GM13977 (cell line): ENCODE data around the gene MAMDC2.
"Not testable (repeated sequence)": the region's sequence is repeated elsewhere in the genome, so short reads cannot be mapped to it uniquely, and the experiment has no call there.

Experiments used
- DNase-seq: peaks from one replicate; pipeline ENCODE4 v3.0.0; 2012; ENCODE audit warnings: low spot score
- in situ Hi-C: fragments of 300-500 bp; cut with MboI; formaldehyde crosslinking; loops from one replicate; pipeline ENCODE4 v1.12.0; 2022; ENCODE audit warnings: low sequenced_read_pairs, low pct_unique_long_range_greater_than_20kb, mixed read lengths, inconsistent platforms; ENCODE audit not compliant: unreplicated experiment
- TF ChIP-seq, protein P1 (sequence below): IDR thresholded peaks from 2 replicates; pipeline ENCODE4 v1.5.1; 2012; ENCODE audit warnings: mild to moderate bottlenecking, control low read depth; ENCODE audit not compliant: insufficient read depth; ENCODE audit errors: extremely low read depth, missing control alignments

Gene MAMDC2

DNA sequence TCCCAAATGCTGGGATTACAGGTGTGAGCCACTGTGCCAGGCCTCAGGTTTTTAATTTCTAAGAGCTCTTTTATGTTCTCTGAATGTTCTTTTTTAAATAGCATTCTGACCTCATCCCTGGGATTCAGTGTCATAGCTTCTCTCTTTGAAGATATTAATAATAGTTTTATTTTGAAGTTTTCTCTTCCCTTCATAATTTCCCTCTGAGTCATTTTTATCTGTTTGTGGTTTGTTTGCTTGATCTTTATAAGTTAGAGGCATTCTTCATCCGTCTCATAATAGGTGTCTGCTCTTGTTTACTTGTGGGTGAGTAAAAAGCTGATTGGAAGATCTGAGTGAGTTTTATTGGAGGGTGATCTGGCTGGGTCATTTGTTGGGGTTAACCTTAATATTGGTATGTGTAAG, 12.5 kb upstream of the MAMDC2 start:
- TF ChIP-seq, protein P1, sequence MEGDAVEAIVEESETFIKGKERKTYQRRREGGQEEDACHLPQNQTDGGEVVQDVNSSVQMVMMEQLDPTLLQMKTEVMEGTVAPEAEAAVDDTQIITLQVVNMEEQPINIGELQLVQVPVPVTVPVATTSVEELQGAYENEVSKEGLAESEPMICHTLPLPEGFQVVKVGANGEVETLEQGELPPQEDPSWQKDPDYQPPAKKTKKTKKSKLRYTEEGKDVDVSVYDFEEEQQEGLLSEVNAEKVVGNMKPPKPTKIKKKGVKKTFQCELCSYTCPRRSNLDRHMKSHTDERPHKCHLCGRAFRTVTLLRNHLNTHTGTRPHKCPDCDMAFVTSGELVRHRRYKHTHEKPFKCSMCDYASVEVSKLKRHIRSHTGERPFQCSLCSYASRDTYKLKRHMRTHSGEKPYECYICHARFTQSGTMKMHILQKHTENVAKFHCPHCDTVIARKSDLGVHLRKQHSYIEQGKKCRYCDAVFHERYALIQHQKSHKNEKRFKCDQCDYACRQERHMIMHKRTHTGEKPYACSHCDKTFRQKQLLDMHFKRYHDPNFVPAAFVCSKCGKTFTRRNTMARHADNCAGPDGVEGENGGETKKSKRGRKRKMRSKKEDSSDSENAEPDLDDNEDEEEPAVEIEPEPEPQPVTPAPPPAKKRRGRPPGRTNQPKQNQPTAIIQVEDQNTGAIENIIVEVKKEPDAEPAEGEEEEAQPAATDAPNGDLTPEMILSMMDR: no peak
- in situ Hi-C loops: no loop called here
- DNase-seq: no peak

DNA sequence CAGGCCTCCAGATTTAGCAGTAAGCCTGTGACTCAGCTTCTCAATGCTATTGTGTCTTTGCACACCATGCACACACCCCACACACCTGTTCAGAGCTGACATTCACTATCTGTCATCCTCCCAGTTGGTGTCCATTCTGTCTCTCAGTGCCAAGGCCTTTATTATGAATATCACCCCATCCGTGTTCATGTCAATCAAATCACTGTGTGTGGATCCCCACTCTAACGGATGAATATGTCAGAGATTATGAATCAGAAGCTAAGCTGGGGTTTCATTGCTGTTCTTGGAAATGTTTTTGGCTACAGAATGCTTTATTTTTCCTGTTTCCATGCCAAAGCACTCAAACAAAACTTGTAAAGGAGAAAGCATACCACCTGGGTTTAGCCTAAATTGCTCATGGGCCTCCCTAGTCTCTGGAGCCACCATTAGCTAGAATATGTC, 9.4 kb upstream of the MAMDC2 start:
- TF ChIP-seq, protein P1: no peak
- no peak for DNase-seq
- in situ Hi-C loops: no loop called here

DNA sequence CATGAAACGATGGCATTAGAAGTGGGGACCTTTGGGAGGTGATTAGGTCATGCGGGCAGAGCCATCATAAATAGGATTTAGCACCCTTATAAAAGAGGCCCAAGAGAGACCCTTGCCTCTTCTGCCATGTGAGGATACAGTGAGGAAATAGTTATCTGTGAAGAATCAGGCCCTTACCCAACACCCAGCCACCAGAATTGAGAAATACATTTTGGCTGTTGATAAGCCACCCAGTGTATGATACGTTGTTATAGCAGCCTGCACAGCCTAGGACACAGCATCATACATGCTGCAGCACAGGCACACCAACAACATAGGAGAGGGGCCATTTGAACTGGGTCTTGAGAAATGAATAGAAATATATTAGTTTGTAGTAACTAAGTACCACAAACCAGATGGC, 8.0 kb upstream of the MAMDC2 start:
- no peak for DNase-seq
- TF ChIP-seq, protein P1: no peak
- in situ Hi-C loops: no loop called here

DNA sequence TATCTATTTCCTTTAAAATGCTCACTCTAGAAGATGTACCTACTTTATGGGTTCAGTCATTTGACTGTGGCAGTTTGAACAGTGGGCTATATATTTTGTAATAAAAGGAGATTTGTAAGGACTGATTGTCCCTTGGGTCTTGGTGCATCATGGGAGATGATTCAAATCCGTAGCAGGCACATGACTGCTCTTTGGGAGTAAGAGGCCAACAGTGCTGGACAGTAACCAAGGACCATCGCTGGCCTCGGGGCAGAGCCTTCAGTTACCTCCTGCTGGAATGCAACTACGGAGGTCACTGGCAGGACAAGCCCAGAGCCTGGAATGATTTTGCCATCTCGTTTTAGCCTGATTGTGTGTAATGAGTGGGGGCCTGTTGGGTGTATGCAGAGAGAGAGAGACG, 7.0 kb upstream of the MAMDC2 start:
- in situ Hi-C loops: no loop called here
- TF ChIP-seq, protein P1: no peak
- no peak for DNase-seq

DNA sequence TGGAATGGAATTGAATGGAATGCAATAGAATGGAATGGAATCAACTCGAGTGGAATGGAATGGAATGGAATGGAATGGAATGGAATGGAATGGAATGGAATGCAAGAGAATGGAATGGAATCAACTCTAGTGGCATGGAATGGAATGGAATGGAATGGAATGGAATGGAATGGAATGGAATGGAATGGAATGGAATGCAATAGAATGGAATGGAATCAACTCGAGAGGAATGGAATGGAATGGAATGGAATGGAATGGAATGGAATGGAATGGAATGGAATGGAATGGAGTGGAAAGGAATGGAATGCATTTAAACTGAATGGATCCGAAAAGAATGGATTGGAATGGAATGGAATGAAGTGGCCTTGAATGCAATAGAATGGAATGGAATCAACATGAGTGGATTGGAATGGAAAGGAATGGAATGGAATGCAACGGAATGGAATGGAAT, 5.5 kb upstream of the MAMDC2 start:
- in situ Hi-C loops: not testable (repeated sequence)

DNA sequence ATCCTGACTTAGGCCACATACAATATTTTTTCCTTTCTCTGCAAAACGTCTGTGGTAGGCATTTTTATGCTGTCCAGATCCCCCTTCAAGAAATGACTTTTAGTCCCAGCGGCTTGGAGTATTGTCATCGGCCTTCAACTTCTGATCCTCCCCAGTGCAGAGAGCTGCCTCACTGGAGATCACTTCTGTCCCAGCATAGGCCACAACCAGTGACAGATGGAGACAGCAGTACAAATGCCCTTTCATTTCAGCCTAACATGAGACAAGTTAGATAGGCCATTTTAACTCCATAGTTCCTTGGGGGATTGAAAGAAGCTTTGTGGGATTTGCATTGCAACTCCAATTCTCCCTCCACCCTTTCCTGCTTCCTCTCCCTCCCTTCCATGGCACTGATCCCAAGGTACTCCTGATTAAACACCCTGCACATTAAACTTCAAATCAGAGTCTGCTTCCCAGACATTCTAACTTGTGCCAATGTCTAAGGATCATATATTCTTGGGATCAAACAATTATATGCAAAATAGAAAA, 3.2 kb upstream of the MAMDC2 start:
- TF ChIP-seq, protein P1: no peak
- DNase-seq: no peak
- in situ Hi-C loops: no loop called here

More for the DNA sequence above, 5.5 kb upstream of the MAMDC2 start:
- DNase-seq: not testable (repeated sequence)

DNA sequence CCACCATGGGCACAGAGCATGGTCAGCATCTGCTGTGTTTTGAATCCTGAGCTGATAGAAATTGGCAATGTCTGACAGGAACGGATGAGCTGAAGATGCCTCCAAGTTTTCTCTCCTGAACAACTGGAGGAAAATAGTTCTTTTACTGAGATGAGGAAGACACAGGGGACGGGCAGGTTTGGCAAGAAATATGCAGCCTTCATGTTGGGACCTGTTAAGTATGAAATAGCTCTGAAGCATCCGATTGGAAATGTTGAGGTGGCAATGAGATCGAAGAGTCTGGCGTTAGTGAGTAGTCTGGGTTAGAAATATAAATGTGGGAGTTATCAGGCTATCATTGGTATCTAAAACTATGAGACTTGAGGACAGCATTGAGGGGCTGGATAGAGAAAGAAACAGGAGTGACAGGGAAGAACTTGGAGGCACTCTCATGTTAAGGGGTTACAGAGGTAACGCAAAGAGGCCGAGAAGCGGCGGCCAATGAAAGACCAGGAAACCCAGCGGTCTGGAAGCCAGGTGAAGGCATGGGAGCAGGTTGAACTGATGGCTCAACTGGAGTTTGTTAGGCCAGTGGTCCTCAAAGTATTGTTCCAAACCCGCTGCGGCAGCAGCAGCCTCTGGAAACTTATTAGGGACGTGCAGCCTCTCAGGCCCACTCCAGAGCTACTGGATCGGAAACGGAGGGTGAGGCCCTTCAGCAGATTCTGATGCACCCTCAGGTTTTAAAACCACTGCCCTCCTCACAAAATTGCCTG, 1.0 kb upstream of the MAMDC2 start:
- TF ChIP-seq, protein P1: no peak
- in situ Hi-C loops: no loop called here
- DNase-seq: no peak
